HG02884 (cell line): ENCODE results near the gene SYNC.
"Not testable (repeated sequence)": the region's sequence is repeated elsewhere in the genome, so short reads cannot be mapped to it uniquely, and the experiment has no call there.

Source experiments
- ATAC-seq: cut with Tn5 transposase; IDR thresholded peaks from one replicate; pipeline ENCODE4 v1.9.1; 2021; ENCODE audit warnings: mild to moderate bottlenecking, moderate library complexity; ENCODE audit not compliant: unreplicated experiment

Gene SYNC

GRCh38 chr1:32647308-32648134, 55.0 kb downstream of the SYNC start:
- no peak for ATAC-seq

GRCh38 chr1:32644426-32644825, 58.1 kb downstream of the SYNC start:
- no peak for ATAC-seq

DNA sequence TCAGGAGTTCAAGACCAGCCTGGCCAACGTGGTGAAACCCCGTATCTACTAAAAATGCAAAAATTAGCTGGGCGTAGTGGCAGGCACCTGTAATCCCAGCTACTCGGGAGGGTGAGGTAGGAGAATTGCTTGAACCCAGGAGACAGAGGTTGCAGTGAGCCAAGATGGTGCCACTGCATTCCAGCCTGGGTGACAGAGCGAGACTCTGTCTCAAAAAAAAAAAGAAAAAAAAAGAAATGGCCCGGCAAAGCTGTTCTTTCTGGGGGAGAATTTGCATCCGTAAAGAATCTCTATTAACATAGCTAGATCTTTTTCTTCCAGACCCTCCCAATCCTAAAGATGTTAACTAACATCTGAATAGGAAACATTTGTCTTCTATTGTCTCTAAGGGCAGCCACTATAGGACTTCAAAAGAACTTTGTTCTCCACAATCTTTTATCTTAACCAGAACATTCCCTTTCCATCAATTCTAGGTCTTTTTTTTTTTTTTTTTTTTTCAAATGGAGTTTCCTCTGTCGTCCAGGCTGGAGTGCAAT, 60.2 kb downstream of the SYNC start:
- ATAC-seq = not testable (repeated sequence)

DNA sequence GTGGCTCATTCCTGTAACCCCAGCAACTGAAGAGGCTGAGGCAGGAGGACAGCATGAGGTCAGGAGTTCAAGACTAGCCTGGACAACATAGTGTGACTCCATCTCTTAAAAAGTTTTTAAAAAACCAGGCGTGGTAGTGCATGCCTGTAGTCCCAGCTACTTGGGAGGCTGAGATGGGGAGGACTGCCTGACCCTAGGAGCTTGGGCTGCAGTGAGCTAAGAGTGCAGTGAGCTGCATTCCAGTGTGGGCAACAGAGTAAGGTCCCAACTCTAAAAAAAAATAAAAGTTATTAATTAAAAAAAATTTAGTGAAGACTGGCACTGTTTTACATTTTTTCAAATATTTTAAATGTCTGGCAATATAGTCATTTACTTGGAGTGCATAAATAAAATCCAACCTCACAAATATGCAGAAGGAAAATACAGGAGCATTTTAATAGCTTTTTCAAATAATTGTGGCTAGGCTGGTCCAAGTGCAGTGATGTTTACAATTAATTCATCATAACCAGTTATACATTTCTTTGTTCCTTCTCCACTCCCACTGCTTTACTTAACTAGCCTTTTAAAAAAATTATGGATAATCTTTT, 63.0 kb downstream of the SYNC start:
- no peak for ATAC-seq

DNA sequence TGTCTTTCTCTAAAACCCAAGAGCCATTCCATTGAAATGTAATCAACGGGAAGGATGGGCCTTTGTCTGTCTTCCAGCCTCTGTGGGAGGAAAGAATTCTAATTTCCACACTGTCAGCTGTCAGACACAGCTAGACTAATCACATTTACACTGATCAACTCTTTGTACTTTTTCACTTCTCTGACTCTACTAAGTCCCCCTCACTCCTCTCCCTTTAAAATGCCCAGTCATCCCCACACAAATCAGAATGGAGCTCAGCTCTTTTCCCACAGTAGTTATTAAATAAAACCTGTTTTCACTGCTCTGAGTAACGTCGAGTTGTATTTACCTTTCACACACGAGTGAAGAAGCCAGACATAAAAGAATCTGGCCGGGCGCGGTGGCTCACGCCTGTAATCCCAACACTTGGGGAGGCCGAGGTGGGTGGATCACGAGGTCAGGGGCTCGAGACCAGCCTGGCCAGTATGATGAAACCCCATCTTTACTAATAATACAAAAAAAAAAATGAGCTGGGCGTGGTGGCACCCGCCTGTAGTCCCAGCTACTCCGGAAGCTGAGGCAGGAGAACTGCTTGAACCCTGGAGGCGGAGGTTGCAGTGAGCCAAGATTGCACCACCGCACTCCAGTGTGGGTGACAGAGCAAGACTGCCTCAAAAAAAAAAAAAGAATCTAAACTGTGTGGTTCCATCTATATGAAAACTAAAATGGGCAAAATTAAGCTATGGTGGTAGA, 65.5 kb downstream of the SYNC start:
- ATAC-seq = no peak

DNA sequence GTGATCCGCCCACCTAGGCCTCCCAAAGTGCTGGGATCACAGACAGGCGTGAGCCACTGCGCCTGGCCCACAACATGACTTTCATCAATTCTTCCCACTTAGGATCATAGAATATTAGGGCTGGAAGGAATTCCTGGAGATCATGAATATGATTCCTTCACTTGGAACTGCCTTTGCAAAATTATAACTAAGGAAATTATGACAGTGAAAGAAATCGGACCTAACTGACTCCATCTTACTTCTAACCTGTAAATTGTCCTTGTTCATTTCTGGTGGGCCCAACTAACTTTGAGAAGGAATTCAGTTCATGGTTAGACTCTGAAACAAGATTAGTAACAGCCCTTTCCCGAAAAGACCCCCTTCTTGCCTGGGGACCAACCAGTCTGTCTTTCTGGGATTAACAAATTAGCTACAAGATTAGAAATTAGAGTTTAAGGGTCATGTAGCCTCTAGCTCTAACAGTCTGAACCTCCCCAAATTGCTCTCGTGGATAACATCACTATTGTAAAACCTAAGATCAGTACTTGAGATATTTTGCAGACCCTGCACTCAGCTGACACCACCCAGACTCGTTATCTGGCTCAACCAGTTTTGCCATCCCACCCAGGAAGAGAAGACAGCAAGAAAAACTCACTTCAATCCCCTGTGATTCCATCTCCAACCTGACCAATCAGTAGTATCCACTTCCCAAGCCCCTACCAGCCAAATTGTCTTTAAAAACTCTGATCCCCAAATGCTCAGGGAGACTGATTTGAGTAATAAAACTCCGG, 66.9 kb downstream of the SYNC start:
- ATAC-seq = no peak

DNA sequence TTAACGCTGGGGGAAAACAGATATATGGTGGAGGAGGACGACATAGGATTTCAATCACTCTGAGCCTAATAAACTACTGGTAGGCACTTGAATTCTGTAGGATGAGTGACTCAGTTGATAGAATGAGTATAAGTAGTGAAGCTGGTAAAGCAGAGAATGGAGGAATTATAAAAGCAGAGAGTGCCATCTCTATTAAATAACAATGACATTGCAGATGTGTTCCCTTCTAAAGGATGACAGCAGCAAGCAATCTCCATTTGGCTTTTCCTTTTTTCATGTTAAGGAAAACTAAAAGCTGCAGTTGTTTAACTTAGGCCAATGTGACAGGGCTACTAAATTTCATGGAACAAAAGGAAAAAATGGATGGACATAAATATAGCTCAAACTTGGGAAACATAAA, 69.7 kb downstream of the SYNC start:
- ATAC-seq = no peak

GRCh38 chr1:32630173-32630572, 72.4 kb downstream of the SYNC start:
- ATAC-seq = not testable (repeated sequence)
